ENCODE measurements around the gene UBXN10.
"Not testable (repeated sequence)": the region's sequence is repeated elsewhere in the genome, so short reads cannot be mapped to it uniquely, and the experiment has no call there.

UBXN10 gene

DNA sequence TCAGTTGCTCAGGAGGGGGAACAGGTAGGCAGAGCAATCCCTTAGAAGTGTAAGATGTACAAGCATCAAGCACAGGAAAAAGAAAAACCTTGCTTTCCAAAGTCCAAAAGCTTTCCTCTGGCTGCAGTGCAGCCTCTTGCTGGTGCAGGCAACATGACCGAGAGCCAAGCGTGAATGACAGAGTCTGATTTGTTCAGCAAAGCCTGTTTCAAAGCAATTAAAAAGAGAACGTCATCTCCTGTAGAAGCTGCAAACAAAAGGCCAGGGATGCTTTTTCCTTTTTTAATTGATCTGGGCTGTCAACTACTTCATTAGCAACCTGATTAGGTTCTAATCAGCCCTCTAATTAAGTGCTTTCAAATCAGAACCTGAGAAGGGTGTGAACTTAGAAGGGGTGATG lies 38.6 kb downstream of the UBXN10 start:
- TF ChIP-seq, protein P1, sequence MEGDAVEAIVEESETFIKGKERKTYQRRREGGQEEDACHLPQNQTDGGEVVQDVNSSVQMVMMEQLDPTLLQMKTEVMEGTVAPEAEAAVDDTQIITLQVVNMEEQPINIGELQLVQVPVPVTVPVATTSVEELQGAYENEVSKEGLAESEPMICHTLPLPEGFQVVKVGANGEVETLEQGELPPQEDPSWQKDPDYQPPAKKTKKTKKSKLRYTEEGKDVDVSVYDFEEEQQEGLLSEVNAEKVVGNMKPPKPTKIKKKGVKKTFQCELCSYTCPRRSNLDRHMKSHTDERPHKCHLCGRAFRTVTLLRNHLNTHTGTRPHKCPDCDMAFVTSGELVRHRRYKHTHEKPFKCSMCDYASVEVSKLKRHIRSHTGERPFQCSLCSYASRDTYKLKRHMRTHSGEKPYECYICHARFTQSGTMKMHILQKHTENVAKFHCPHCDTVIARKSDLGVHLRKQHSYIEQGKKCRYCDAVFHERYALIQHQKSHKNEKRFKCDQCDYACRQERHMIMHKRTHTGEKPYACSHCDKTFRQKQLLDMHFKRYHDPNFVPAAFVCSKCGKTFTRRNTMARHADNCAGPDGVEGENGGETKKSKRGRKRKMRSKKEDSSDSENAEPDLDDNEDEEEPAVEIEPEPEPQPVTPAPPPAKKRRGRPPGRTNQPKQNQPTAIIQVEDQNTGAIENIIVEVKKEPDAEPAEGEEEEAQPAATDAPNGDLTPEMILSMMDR (IDR thresholded peaks at IDR 0.05; ENCODE audit: low read depth, low read length) = no peak
- no peak overlapping the region for H3K4me3 ChIP-seq (ENCODE audit: low read depth, low read length)

GRCh38 chr1:20227704-20228103 lies 41.8 kb downstream of the UBXN10 start:
- TF ChIP-seq, protein P1 (IDR thresholded peaks at IDR 0.05; ENCODE audit: low read depth, low read length) = no peak
- no peak overlapping the region for H3K4me3 ChIP-seq (ENCODE audit: low read depth, low read length)

DNA sequence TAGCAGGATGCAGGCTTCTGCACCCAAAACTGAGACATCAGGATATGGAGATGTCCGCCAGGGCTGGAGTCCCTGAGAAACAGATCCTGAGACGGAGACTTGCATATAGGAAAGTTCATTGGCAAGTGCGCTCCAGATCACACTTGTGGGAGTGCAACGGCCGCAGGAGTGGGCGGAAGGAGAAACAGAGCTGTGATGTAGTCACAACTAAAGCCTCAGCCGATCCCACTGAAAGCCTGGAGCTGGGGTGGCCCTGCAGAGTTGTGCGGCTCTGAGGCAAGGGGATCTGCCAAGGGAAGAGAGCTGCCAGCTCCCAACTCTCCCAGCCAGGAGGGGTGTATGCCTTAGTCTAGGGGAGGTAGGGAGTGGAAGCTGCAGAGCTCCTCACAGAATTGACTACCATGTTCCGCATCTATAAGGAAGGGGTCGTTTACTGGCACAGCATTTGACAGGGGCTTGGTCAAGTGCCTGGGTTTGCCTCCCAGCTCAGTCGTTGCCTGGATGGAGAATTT lies 42.5 kb downstream of the UBXN10 start:
- no peak overlapping the region for H3K4me3 ChIP-seq (ENCODE audit: low read depth, low read length)
- TF ChIP-seq, protein P1 (IDR thresholded peaks at IDR 0.05; ENCODE audit: low read depth, low read length) = no peak

GRCh38 chr1:20229171-20229570 lies 43.3 kb downstream of the UBXN10 start:
- TF ChIP-seq, protein P1 (IDR thresholded peaks at IDR 0.05; ENCODE audit: low read depth, low read length) = no peak
- no peak overlapping the region for H3K4me3 ChIP-seq (ENCODE audit: low read depth, low read length)

- H3K4me3 ChIP-seq (ENCODE audit: low read depth, low read length) = not testable (repeated sequence)
Observed at GRCh38 chr1:20232564-20232963, 46.7 kb downstream of the UBXN10 start.

- no peak overlapping the region for H3K4me3 ChIP-seq (ENCODE audit: low read depth, low read length)
- TF ChIP-seq, protein P1 (IDR thresholded peaks at IDR 0.05; ENCODE audit: low read depth, low read length) = peak; percentile 11; the same call in 1 of the 2 replicates
Observed at GRCh38 chr1:20233394-20233793, 47.5 kb downstream of the UBXN10 start.

GRCh38 chr1:20233866-20234265 lies 48.0 kb downstream of the UBXN10 start:
- TF ChIP-seq, protein P1 (IDR thresholded peaks at IDR 0.05; ENCODE audit: low read depth, low read length) = no peak
- no peak overlapping the region for H3K4me3 ChIP-seq (ENCODE audit: low read depth, low read length)
